Upper lobe of left lung (tissue), 6 donors: ENCODE results near the gene SLC38A3. TPM values are rescaled to one million over a fixed set of nuclear protein-coding genes. Genes with fewer than 3 reads are reported as not detected.

Experiments
- ATAC-seq, 2 donors: fragments of 200-7000 bp; cut with Tn5 transposase; one replicate each; pipeline ENCODE4 v1.9.1; 2022; ENCODE audit warnings: mild to moderate bottlenecking in 2 of 2, moderate library complexity in 2 of 2; ENCODE audit not compliant: low FRiP score in 2 of 2
- DNase-seq, 2 donors: peaks; one replicate each; pipeline ENCODE4 v3.0.0-alpha.2; 2019 to 2020
- H3K27ac ChIP-seq, 4 donors: fragments of 200-600 bp; sonication (generic); one replicate each; pipeline ENCODE4 v1.5.1; 2016 to 2019
- H3K27me3 ChIP-seq, 4 donors: fragments of 200-600 bp; sonication (generic); one replicate each; pipeline ENCODE4 v1.5.1; 2017 to 2019
- H3K36me3 ChIP-seq, 4 donors: fragments of 200-600 bp; sonication (generic); one replicate each; pipeline ENCODE4 v1.5.1; 2016 to 2019
- H3K4me1 ChIP-seq, 4 donors: fragments of 200-600 bp; sonication (generic); one replicate each; pipeline ENCODE4 v1.5.1; 2018 to 2019
- H3K4me3 ChIP-seq, 4 donors: fragments of 200-600 bp; sonication (generic); one replicate each; pipeline ENCODE4 v1.5.1; 2017 to 2019; ENCODE audit warnings: mild to moderate bottlenecking in 2 of 4, moderate library complexity in 1 of 4
- H3K9me3 ChIP-seq, 4 donors: fragments of 200-600 bp; sonication (generic); one replicate each; pipeline ENCODE4 v1.5.1; 2018 to 2019
- CTCF ChIP-seq, 6 experiments: fragments of 450-650 bp in 4 of 6; fragments of 200-600 bp in 2 of 6; sonication (generic) in 2 of 6; IDR thresholded peaks; one replicate each; pipeline ENCODE4 v1.5.1; 2016 to 2019; ENCODE audit warnings: antibody characterized with exemption in 6 of 6
- EP300 ChIP-seq, 4 donors: sonication (generic); formaldehyde crosslinking; IDR thresholded peaks; one replicate each; pipeline ENCODE4 v1.5.1; 2017; ENCODE audit warnings: antibody characterized with exemption in 4 of 4, control low read depth in 2 of 4
- POLR2A ChIP-seq, 4 donors: fragments of 450-650 bp; IDR thresholded peaks; one replicate each; pipeline ENCODE4 v1.5.1; 2016 to 2017; ENCODE audit warnings: antibody characterized with exemption in 4 of 4, mild to moderate bottlenecking in 2 of 4
- POLR2AphosphoS5 ChIP-seq, 2 donors: sonication (generic); formaldehyde crosslinking; IDR thresholded peaks; one replicate each; pipeline ENCODE4 v1.5.1; 2017; ENCODE audit warnings: antibody characterized with exemption in 2 of 2
- WGBS, 2 donors: methylation state at CpG; one replicate each; pipeline ENCODE4 v1.1.5; 2017 to 2018; 5-methylcytosine and 5-hydroxymethylcytosine counted together
- total RNA-seq, 6 donors: library from RNA; depleted of rRNA in 4 of 6; stranded (reverse); fragments of >200 nt in 4 of 6; gene quantifications; one replicate each; pipeline versions ENCODE4 v1.1.0 to v1.2.1, GENCODE V29; 2016 to 2021
- donor health status: DM: no; HTN: no; CAD: no; lungs with moderate emphysema.
- donor health status: DM: no; HTN: yes; CAD: no; lungs with severe emphysema.

SLC38A3 gene
- total RNA-seq, 6 donors from 2014 or later, result 0.15 to 0.17 TPM; not detected in 4

- Histone ChIP-seq H3K36me3 (peaks cover 0 to 69% (median 31%) of the 10 kb centered on the region in 4 donors), H3K9me3 (no peaks in the 10 kb centered on the region), H3K27me3 (no peaks in the 10 kb centered on the region), H3K4me1 (peaks cover 0 to 9% (median 0%) of the 10 kb centered on the region in 4 donors), H3K4me3 (no peak overlapping the region), H3K27ac (no peak overlapping the region)
- DNase-seq, result no peak
- 94 to 99% methylated on average over 9 to 10 of the region's 10 CpGs for WGBS, 2 donors
- ATAC-seq, result no peak
- TF ChIP-seq POLR2AphosphoS5 (IDR thresholded peaks at IDR 0.05) (no peak), POLR2A (IDR thresholded peaks at IDR 0.05) (no peak), EP300 (IDR thresholded peaks at IDR 0.05) (no peak), CTCF (IDR thresholded peaks at IDR 0.05) (no peak)
Observed at GRCh38 chr3:50186096-50186495, 19.0 kb upstream of the SLC38A3 start.

- Histone ChIP-seq H3K9me3 (no peaks in the 10 kb centered on the region), H3K4me1 (peaks cover 0 to 11% (median 3%) of the 10 kb centered on the region in 4 donors), H3K36me3 (peaks cover 0 to 59% (median 28%) of the 10 kb centered on the region in 4 donors), H3K27ac (no peak overlapping the region), H3K4me3 (no peak overlapping the region), H3K27me3 (peaks cover 0 to 1% (median under 1%) of the 10 kb centered on the region in 4 donors)
- WGBS, 2 donors, result 93% methylated on average over 18 of the region's 19 CpGs; no CpG with 5 or more reads in 1 of the 2 donors
- ATAC-seq, result no peak
- DNase-seq, result peak in 1 of 2 donors; percentile 68
- TF ChIP-seq CTCF (IDR thresholded peaks at IDR 0.05) (no peak), POLR2AphosphoS5 (IDR thresholded peaks at IDR 0.05) (no peak), EP300 (IDR thresholded peaks at IDR 0.05) (no peak), POLR2A (IDR thresholded peaks at IDR 0.05) (no peak)
Observed at GRCh38 chr3:50187750-50188149, 17.3 kb upstream of the SLC38A3 start.

- ATAC-seq, result peak; percentile 22 to 58
- 12 to 26% methylated on average over 3 to 5 of the region's 5 CpGs for WGBS, 2 donors
- no peaks in the 10 kb centered on the region for H3K9me3 ChIP-seq
- peaks cover 2 to 16% (median 12%) of the 10 kb centered on the region in 4 donors for H3K27me3 ChIP-seq
- TF ChIP-seq EP300 (IDR thresholded peaks at IDR 0.05) (no peak), CTCF (IDR thresholded peaks at IDR 0.05) (peak; percentile 66 to 83 (median 76)), POLR2AphosphoS5 (IDR thresholded peaks at IDR 0.05) (peak in 1 of 2 donors; percentile 45), POLR2A (IDR thresholded peaks at IDR 0.05) (no peak)
- H3K4me1 ChIP-seq, result peaks cover 6 to 23% (median 15%) of the 10 kb centered on the region in 4 donors
- H3K4me3 ChIP-seq, result no peak overlapping the region
- DNase-seq, result peak in 1 of 2 donors; percentile 74
- peaks cover 0 to 44% (median 18%) of the 10 kb centered on the region in 4 donors for H3K36me3 ChIP-seq
- peak overlapping the region in 1 of 4 donors; percentile 28 for H3K27ac ChIP-seq
Observed at GRCh38 chr3:50189274-50189673, 15.8 kb upstream of the SLC38A3 start.

- DNase-seq (no peak), ATAC-seq (no peak)
- Histone ChIP-seq H3K36me3 (peaks cover 0 to 37% (median 13%) of the 10 kb centered on the region in 4 donors), H3K27ac (no peak overlapping the region), H3K4me3 (no peak overlapping the region), H3K27me3 (peaks cover 2 to 22% (median 14%) of the 10 kb centered on the region in 4 donors), H3K9me3 (no peaks in the 10 kb centered on the region), H3K4me1 (peaks cover 12 to 28% (median 21%) of the 10 kb centered on the region in 4 donors)
- 85 to 94% methylated on average over 6 to 7 of the region's 7 CpGs for WGBS, 2 donors
- TF ChIP-seq POLR2A (IDR thresholded peaks at IDR 0.05) (no peak), POLR2AphosphoS5 (IDR thresholded peaks at IDR 0.05) (peak in 1 of 2 donors; percentile 41), CTCF (IDR thresholded peaks at IDR 0.05) (no peak), EP300 (IDR thresholded peaks at IDR 0.05) (no peak)
Observed at GRCh38 chr3:50189989-50190388, 15.1 kb upstream of the SLC38A3 start.
